Measurements from ENCODE around the gene NR2F1-AS1.
"Not testable (repeated sequence)": the region's sequence is repeated elsewhere in the genome, so short reads cannot be mapped to it uniquely, and the experiment has no call there.

The NR2F1-AS1 gene

GRCh38 chr5:93430118-93430517, 150.9 kb downstream of the NR2F1-AS1 start:
- no peak for DNase-seq (ENCODE audit: low read depth in 2 of 2)

GRCh38 chr5:93428868-93429267, 152.2 kb downstream of the NR2F1-AS1 start:
- no peak for DNase-seq (ENCODE audit: low read depth in 2 of 2)

GRCh38 chr5:93427316-93427715, 153.7 kb downstream of the NR2F1-AS1 start:
- no peak for DNase-seq (ENCODE audit: low read depth in 2 of 2)

- DNase-seq (ENCODE audit: low read depth in 2 of 2): no peak
These were observed 155.9 kb downstream of the NR2F1-AS1 start for GRCh38 chr5:93425096-93425495.

GRCh38 chr5:93423300-93423699, 157.7 kb downstream of the NR2F1-AS1 start:
- DNase-seq (ENCODE audit: low read depth in 2 of 2): no peak

GRCh38 chr5:93422652-93423280, 158.3 kb downstream of the NR2F1-AS1 start:
- no peak for DNase-seq (ENCODE audit: low read depth in 2 of 2)

- DNase-seq (ENCODE audit: low read depth in 2 of 2): no peak
These were observed 159.0 kb downstream of the NR2F1-AS1 start for GRCh38 chr5:93421987-93422401.

GRCh38 chr5:93421468-93421867, 159.6 kb downstream of the NR2F1-AS1 start:
- no peak for DNase-seq (ENCODE audit: low read depth in 2 of 2)

- no peak for DNase-seq (ENCODE audit: low read depth in 2 of 2)
These were observed 163.5 kb downstream of the NR2F1-AS1 start for GRCh38 chr5:93417490-93417889.

GRCh38 chr5:93415819-93416218, 165.2 kb downstream of the NR2F1-AS1 start:
- no peak for DNase-seq (ENCODE audit: low read depth in 2 of 2)

GRCh38 chr5:93411716-93412115, 169.3 kb downstream of the NR2F1-AS1 start:
- DNase-seq (ENCODE audit: low read depth in 2 of 2): no peak

GRCh38 chr5:93409691-93410090, 171.3 kb downstream of the NR2F1-AS1 start:
- no peak for DNase-seq (ENCODE audit: low read depth in 2 of 2)

- no peak for DNase-seq (ENCODE audit: low read depth in 2 of 2)
These were observed 173.6 kb downstream of the NR2F1-AS1 start for GRCh38 chr5:93407454-93407853.

- DNase-seq (ENCODE audit: low read depth in 2 of 2): no peak
These were observed 174.0 kb downstream of the NR2F1-AS1 start for GRCh38 chr5:93406971-93407401.

- no peak for DNase-seq (ENCODE audit: low read depth in 2 of 2)
These were observed 176.8 kb downstream of the NR2F1-AS1 start for GRCh38 chr5:93404246-93404645.

- DNase-seq (ENCODE audit: low read depth in 2 of 2): no peak
These were observed 177.7 kb downstream of the NR2F1-AS1 start for GRCh38 chr5:93403141-93403928.

GRCh38 chr5:93402451-93402850, 178.6 kb downstream of the NR2F1-AS1 start:
- DNase-seq (ENCODE audit: low read depth in 2 of 2): no peak

- DNase-seq (ENCODE audit: low read depth in 2 of 2): no peak
These were observed 179.3 kb downstream of the NR2F1-AS1 start for GRCh38 chr5:93401634-93402213.

- DNase-seq (ENCODE audit: low read depth in 2 of 2): no peak
These were observed 181.3 kb downstream of the NR2F1-AS1 start for GRCh38 chr5:93399675-93400074.

GRCh38 chr5:93395971-93396379, 185.0 kb downstream of the NR2F1-AS1 start:
- DNase-seq (ENCODE audit: low read depth in 2 of 2): no peak

GRCh38 chr5:93395010-93395409, 186.0 kb downstream of the NR2F1-AS1 start:
- no peak for DNase-seq (ENCODE audit: low read depth in 2 of 2)

GRCh38 chr5:93394301-93394700, 186.7 kb downstream of the NR2F1-AS1 start:
- no peak for DNase-seq (ENCODE audit: low read depth in 2 of 2)

GRCh38 chr5:93391169-93391568, 189.8 kb downstream of the NR2F1-AS1 start:
- DNase-seq (ENCODE audit: low read depth in 2 of 2): not testable (repeated sequence)
